ENCODE measurements around the gene TEX264. TPM values are rescaled to one million over a fixed set of nuclear protein-coding genes. Genes with fewer than 3 reads are reported as not detected.

The TEX264 gene
- total and polyA plus RNA-seq, 2 of the 13 experiments (the other 11 are each of a cell fraction or from before 2014, with no cell fraction given) = 35.2 to 52.1 TPM

DNA sequence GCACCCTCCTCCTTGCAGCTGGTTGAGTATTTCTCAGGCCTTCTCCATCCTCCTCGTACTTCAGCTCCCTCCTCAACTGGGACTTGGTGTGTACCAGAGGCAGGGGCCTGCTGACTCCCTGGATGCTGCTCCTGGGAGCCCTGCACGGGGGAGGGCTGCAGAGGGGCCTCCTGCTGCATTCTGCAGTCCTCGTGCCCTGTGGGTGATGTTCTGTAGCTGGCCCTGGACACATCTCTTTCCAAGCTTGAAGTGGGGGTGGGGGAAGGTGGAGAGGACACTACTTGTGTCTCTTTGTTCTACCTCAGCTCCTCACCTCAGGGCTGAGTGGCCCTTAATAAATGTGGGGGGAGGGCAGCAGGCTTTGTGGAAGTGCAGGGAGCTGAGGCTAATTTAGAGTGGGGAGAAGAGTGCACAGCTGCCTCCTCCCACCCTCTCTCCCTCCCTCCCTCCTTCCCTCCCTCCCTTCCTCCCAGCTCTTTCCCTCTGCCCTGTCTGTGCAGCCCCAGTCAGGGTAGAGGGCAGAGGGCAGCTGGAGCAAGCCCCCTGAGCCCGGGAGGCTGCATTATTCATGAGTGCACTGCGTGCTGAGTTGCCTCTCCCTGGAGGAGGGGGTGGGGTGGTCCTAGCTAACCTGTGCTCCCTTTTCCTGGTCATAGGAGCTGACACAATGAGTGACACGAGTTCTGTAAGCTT, 32.2 kb downstream of the TEX264 start:
- ChIA-PET POLR2A (no interaction called here), CTCF (ENCODE audit: low intra/inter-chr PET ratio, low total read pairs) (no interaction called here)
- Histone ChIP-seq H3K9me3 (ENCODE audit: low read length) (no peaks in the 10 kb centered on the region), H2AFZ (ENCODE audit: low read length) (no peak overlapping the region), H3K36me3 (replicated peaks in 1 of 2; ENCODE audit: control insufficient read depth in 1 of 2, insufficient read depth in 2 of 2, low read length in 2 of 2) (peaks cover 15 to 22% of the 10 kb centered on the region in 2 experiments), H3K4me3 (replicated peaks in 1 of 3; ENCODE audit: insufficient read depth in 1 of 3, low read depth in 2 of 3, low read length in 3 of 3) (no peak overlapping the region), H3K4me2 (ENCODE audit: low read depth, low read length) (no peak overlapping the region), H3K27ac (ENCODE audit: extremely low read length, insufficient read depth, low read length) (no peak overlapping the region), H3K4me1 (ENCODE audit: insufficient read depth, low read length) (peaks cover 7% of the 10 kb centered on the region; the same call in 1 of the 2 replicates), H3K79me2 (ENCODE audit: insufficient read depth, low read length) (no peaks in the 10 kb centered on the region), H3K9ac (ENCODE audit: insufficient read depth, low read depth, low read length) (no peak overlapping the region), H4K20me1 (ENCODE audit: insufficient read depth, low read length) (peaks cover 11% of the 10 kb centered on the region; the same call in 1 of the 2 replicates), H3K27me3 (ENCODE audit: control insufficient read depth in 1 of 2, insufficient read depth in 2 of 2, low read length in 2 of 2) (peaks cover 0 to 10% of the 10 kb centered on the region in 2 experiments; a peak in 2 of 5 replicates)
- 81% methylated on average over 5 of the region's 6 CpGs for WGBS (ENCODE audit: low lambda C conversion rate)
- intact Hi-C loops (cut with micrococcal nuclease; ENCODE audit: unreplicated experiment) (no loop called here), in situ Hi-C loops (cut with HindIII; ENCODE audit: extremely low pct_ligation_motif_present, low pct_unique_long_range_greater_than_20kb) (no loop called here)
- ATAC-seq (no peak), DNase-seq (ENCODE audit: low spot score) (no peak), FAIRE-seq (no peak)
- no TSS peak for BruUV-seq (replicated peaks)
- TF ChIP-seq, protein P1, sequence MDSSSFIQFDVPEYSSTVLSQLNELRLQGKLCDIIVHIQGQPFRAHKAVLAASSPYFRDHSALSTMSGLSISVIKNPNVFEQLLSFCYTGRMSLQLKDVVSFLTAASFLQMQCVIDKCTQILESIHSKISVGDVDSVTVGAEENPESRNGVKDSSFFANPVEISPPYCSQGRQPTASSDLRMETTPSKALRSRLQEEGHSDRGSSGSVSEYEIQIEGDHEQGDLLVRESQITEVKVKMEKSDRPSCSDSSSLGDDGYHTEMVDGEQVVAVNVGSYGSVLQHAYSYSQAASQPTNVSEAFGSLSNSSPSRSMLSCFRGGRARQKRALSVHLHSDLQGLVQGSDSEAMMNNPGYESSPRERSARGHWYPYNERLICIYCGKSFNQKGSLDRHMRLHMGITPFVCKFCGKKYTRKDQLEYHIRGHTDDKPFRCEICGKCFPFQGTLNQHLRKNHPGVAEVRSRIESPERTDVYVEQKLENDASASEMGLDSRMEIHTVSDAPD (CRISPR knock-in tag; IDR thresholded peaks at IDR 0.05) = no peak
- TF ChIP-seq, protein P2, sequence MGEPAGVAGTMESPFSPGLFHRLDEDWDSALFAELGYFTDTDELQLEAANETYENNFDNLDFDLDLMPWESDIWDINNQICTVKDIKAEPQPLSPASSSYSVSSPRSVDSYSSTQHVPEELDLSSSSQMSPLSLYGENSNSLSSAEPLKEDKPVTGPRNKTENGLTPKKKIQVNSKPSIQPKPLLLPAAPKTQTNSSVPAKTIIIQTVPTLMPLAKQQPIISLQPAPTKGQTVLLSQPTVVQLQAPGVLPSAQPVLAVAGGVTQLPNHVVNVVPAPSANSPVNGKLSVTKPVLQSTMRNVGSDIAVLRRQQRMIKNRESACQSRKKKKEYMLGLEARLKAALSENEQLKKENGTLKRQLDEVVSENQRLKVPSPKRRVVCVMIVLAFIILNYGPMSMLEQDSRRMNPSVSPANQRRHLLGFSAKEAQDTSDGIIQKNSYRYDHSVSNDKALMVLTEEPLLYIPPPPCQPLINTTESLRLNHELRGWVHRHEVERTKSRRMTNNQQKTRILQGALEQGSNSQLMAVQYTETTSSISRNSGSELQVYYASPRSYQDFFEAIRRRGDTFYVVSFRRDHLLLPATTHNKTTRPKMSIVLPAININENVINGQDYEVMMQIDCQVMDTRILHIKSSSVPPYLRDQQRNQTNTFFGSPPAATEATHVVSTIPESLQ (CRISPR knock-in tag; conservative IDR thresholded peaks at IDR 0.05) = no peak
- TF ChIP-seq ZNF567 (CRISPR knock-in tag; IDR thresholded peaks at IDR 0.05; ENCODE audit: borderline replicate concordance) (no peak), ZNF337 (CRISPR knock-in tag; IDR thresholded peaks at IDR 0.05; ENCODE audit: borderline replicate concordance, low read depth) (no peak)
